C4-2B (cell line): Measurements from ENCODE around the gene SCGN.

Experiments used
- ZFX ChIP-seq: fragments of 450-650 bp; IDR thresholded peaks from 2 replicates; pipeline ENCODE4 v1.6.1; 2017
- TF ChIP-seq, protein P1 (sequence below): fragments of 450-650 bp; conservative IDR thresholded peaks from 2 replicates; pipeline ENCODE4 v1.5.1; 2017; ENCODE audit warnings: mild to moderate bottlenecking

DNA sequence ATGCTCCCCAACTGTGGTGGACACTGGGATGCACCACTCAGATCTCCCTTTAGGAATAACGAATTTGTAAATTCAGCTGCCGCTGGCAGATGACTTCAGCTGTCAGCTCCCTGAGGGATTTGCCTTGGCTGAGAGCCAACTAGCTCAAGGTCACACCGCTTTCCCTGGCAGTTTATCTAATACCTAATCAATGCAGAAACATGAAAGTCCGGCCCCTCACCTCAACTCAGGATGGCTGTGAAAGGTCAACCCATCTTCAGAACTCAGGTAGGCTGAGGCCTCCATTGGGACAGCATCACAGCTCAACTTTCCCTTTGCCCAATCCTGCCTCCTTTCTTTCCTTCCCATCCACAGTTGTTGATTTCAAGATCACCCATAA is 22.8 kb upstream of the SCGN start:
- TF ChIP-seq, protein P1, sequence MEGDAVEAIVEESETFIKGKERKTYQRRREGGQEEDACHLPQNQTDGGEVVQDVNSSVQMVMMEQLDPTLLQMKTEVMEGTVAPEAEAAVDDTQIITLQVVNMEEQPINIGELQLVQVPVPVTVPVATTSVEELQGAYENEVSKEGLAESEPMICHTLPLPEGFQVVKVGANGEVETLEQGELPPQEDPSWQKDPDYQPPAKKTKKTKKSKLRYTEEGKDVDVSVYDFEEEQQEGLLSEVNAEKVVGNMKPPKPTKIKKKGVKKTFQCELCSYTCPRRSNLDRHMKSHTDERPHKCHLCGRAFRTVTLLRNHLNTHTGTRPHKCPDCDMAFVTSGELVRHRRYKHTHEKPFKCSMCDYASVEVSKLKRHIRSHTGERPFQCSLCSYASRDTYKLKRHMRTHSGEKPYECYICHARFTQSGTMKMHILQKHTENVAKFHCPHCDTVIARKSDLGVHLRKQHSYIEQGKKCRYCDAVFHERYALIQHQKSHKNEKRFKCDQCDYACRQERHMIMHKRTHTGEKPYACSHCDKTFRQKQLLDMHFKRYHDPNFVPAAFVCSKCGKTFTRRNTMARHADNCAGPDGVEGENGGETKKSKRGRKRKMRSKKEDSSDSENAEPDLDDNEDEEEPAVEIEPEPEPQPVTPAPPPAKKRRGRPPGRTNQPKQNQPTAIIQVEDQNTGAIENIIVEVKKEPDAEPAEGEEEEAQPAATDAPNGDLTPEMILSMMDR: no peak
- TF ChIP-seq ZFX: no peak
